ENCODE measurements around the gene SHPK.

GRCh38 chr17:3665834-3666233 lies 29.8 kb upstream of the SHPK start:
- TF ChIP-seq CTCF (IDR thresholded peaks at IDR 0.05), result no peak
- no peak for TF ChIP-seq POLR2A (IDR thresholded peaks at IDR 0.05)
